ENCODE data around the gene CRYAB. TPM values are rescaled to one million over a fixed set of nuclear protein-coding genes. Genes with fewer than 3 reads are reported as not detected.

Gene CRYAB
- total RNA-seq, 4 donors from 2014 or later, result 19.9 to 179 (median 56.5) TPM

DNA sequence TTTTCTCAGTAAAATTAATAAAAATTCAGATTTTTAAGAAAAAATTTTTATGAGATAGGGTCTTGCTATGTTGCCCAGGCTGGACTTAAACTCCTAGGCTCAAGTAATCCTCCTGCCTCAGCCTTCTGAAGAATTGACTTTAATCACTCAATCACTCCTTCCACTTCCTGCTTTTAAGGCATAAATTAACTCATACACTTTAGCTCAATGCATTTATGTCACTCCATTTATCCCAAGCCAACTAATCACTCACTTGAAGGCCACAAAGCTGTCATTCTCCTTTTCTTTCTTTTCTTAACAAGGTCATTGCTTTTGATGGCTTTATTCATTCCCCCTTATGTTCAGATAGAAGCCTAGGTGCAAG is 41.1 kb downstream of the CRYAB start:
- H3K27me3 ChIP-seq, result no peaks in the 10 kb centered on the region
- no peaks in the 10 kb centered on the region for H3K9me3 ChIP-seq
- peak overlapping the region; percentile 67 to 100 for H3K4me3 ChIP-seq
- no peak for DNase-seq
- TF ChIP-seq CTCF (IDR thresholded peaks at IDR 0.05), result no peak
- TF ChIP-seq POLR2A (IDR thresholded peaks at IDR 0.05), result no peak
- H3K27ac ChIP-seq, result peak overlapping the region; percentile 92 to 94
- H3K4me1 ChIP-seq, result no peaks in the 10 kb centered on the region
- intact Hi-C loops (cut with DNase I; ENCODE audit: low total_unique reads), result loop anchor here (10.0 kb wide), 2 partner anchors 64 to 214 kb away; partner anchors contain the start of genes DIXDC1, SDHD and TIMM8B
- no peaks in the 10 kb centered on the region for H3K36me3 ChIP-seq

DNA sequence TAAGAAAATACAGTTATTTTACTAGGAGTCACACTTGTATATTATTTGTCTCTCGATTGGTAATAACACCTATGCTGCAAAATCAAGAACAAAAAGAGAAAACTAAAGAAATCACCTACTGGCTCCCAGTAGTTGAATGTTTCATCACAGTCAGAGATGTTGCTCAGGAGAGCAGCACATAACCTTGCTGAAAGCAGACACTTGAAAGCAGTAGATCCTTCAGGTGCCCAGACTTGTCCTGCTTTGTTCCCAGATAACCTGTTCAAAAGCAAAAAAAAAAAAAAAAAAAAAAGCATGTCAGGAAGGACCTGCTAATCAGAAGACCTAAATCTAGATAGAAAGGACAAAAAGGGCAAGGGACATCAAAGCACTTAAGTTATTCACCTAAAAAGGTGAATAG is 41.5 kb downstream of the CRYAB start:
- intact Hi-C loops (cut with DNase I; ENCODE audit: low total_unique reads), result loop anchor here (10.0 kb wide), 2 partner anchors 65 to 215 kb away; partner anchors contain the start of genes DIXDC1, SDHD and TIMM8B
- no peaks in the 10 kb centered on the region for H3K36me3 ChIP-seq
- peak overlapping the region in 1 of 2 donors; percentile 100 for H3K4me3 ChIP-seq
- no peaks in the 10 kb centered on the region for H3K9me3 ChIP-seq
- TF ChIP-seq POLR2A (IDR thresholded peaks at IDR 0.05) (no peak), CTCF (IDR thresholded peaks at IDR 0.05) (no peak)
- H3K27ac ChIP-seq, result no peak overlapping the region
- no peaks in the 10 kb centered on the region for H3K4me1 ChIP-seq
- no peaks in the 10 kb centered on the region for H3K27me3 ChIP-seq
- DNase-seq, result no peak

DNA sequence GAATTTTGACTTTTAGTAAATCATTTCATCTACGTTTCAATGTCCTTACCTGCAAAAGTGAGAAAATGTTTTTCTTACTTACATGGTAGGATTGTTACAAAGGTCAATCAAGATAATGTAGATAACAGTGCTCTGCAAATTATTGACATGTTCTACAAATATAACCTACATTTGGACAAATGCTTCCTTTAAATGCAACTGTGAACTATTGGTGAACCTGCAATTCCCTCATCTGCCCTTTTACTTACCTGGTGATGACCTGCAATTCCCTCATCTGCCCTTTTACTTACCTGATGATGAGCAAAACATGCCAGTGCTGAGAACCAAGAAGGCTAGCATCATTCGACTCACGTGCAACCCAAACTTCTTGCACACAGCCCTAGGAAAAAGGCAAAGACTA is 51.3 kb downstream of the CRYAB start:
- no peak for TF ChIP-seq CTCF (IDR thresholded peaks at IDR 0.05)
- no peak for TF ChIP-seq POLR2A (IDR thresholded peaks at IDR 0.05)
- no peak for DNase-seq
- H3K9me3 ChIP-seq, result no peaks in the 10 kb centered on the region
- intact Hi-C loops (cut with DNase I; ENCODE audit: low total_unique reads), result no loop called here
- no peak overlapping the region for H3K4me3 ChIP-seq
- H3K27ac ChIP-seq, result no peak overlapping the region
- H3K27me3 ChIP-seq, result no peaks in the 10 kb centered on the region
- no peaks in the 10 kb centered on the region for H3K36me3 ChIP-seq
- H3K4me1 ChIP-seq, result no peaks in the 10 kb centered on the region

Small RNAs within 50 kb of the gene (small RNA-seq; reads per million reads assigned to genes)
- gene C11orf52 (not detected), gene GNG5P3 (not detected), gene RNA5SP351 (not detected), gene RPL37AP8 (not detected)

Other genes starting within 250 kb of the CRYAB start
- 10 to 100 TPM; 12.0 to 30.0 (median 28.4) TPM for gene PPP2R1B, start 145.4 kb downstream of the CRYAB start, total RNA-seq
- gene ALG9, start 40.2 kb downstream of the CRYAB start, total RNA-seq, result 10 to 100 TPM; 23.6 to 60.2 (median 49.4) TPM
- gene FDXACB1, start 32.6 kb downstream of the CRYAB start, total RNA-seq, result 1 to 10 TPM in 3 of 4 donors, not detected in 1; 1.7 to 7.4 (median 3.3) TPM
- gene CFAP68, start 32.2 kb downstream of the CRYAB start, total RNA-seq, result 10 to 100 TPM in 1 of 4 donors, 1 to 10 TPM in 2, under 1 TPM in 1; 0.29 to 22.8 (median 4.2) TPM
- gene HSPB2, start 964 bp upstream of the CRYAB start, total RNA-seq, result 1 to 10 TPM in 1 of 4 donors, under 1 TPM in 1, not detected in 2; 0.21 to 5.2 TPM
- 1 to 10 TPM in 2 of 4 donors, not detected in 2; 1.6 to 2.4 TPM for gene C11orf52, start 7.1 kb upstream of the CRYAB start, total RNA-seq
- gene DIXDC1, start 25.6 kb upstream of the CRYAB start, total RNA-seq, result 10 to 100 TPM; 38.7 to 63.0 (median 51.4) TPM
- 10 to 100 TPM; 11.8 to 32.7 (median 24.7) TPM for gene DLAT, start 113.6 kb upstream of the CRYAB start, total RNA-seq
- 1 to 10 TPM in 2 of 4 donors, under 1 TPM in 2; 0.29 to 5.5 (median 1.6) TPM for gene PIH1D2, start 162.2 kb upstream of the CRYAB start, total RNA-seq
- gene NKAPD1, start 162.5 kb upstream of the CRYAB start, total RNA-seq, result 10 to 100 TPM in 2 of 4 donors, 1 to 10 TPM in 2; 2.3 to 32.9 (median 14.3) TPM
- 10 to 100 TPM; 17.7 to 56.1 (median 43.6) TPM for gene TIMM8B, start 175.0 kb upstream of the CRYAB start, total RNA-seq
- 100 to 1,000 TPM in 2 of 4 donors, 10 to 100 TPM in 2; 84.7 to 157 (median 104) TPM for gene SDHD, start 175.1 kb upstream of the CRYAB start, total RNA-seq